Loucy (cell line): ENCODE measurements around the gene MPDU1.

ENCODE experiments used
- H2AFZ ChIP-seq: fragments of 200-600 bp; sonication (generic); 2 replicates; pipeline ENCODE4 v1.6.0; 2016; ENCODE audit warnings: antibody characterized with exemption, mild to moderate bottlenecking, low read length, moderate library complexity
- H3F3A ChIP-seq: fragments of 200-600 bp; 2 replicates; pipeline ENCODE4 v1.6.0; 2016; ENCODE audit warnings: antibody characterized with exemption, low read depth, mild to moderate bottlenecking
- H3K27me3 ChIP-seq: fragments of 200-600 bp; sonication (generic); 2 replicates; pipeline ENCODE4 v1.6.1; 2014; ENCODE audit warnings: low read length, mild to moderate bottlenecking; ENCODE audit not compliant: insufficient read depth, poor library complexity, severe bottlenecking
- H3K36me3 ChIP-seq: fragments of 200-600 bp; sonication (generic); 2 replicates; pipeline ENCODE4 v1.6.1; 2016; ENCODE audit warnings: low read length; ENCODE audit not compliant: insufficient read depth
- H3K4me1 ChIP-seq: fragments of 200-600 bp; sonication (generic); 2 replicates; pipeline ENCODE4 v1.5.1; 2014; ENCODE audit warnings: low read length, mild to moderate bottlenecking; ENCODE audit not compliant: insufficient read depth, poor library complexity, severe bottlenecking
- H3K4me2 ChIP-seq: fragments of 200-600 bp; sonication (generic); 2 replicates; pipeline ENCODE4 v1.6.0; 2014; ENCODE audit warnings: antibody characterized with exemption, low read length, low read depth, mild to moderate bottlenecking; ENCODE audit not compliant: poor library complexity, severe bottlenecking
- H3K4me3 ChIP-seq: fragments of 200-600 bp; sonication (generic); 2 replicates; pipeline ENCODE4 v1.5.1; 2014; ENCODE audit warnings: low read length, mild to moderate bottlenecking, mixed read lengths; ENCODE audit not compliant: poor library complexity, severe bottlenecking
- H3K79me2 ChIP-seq: fragments of 200-600 bp; sonication (generic); 2 replicates; pipeline ENCODE4 v1.6.1; 2014; ENCODE audit warnings: low read length; ENCODE audit not compliant: insufficient read depth
- H3K9ac ChIP-seq: fragments of 200-600 bp; sonication (generic); 2 replicates; pipeline ENCODE4 v1.6.0; 2014; ENCODE audit warnings: mild to moderate bottlenecking, low read depth, low read length, moderate library complexity; ENCODE audit not compliant: poor library complexity, severe bottlenecking
- H3K9me2 ChIP-seq: fragments of 200-600 bp; sonication (generic); replicated peaks from 2 replicates; pipeline ENCODE4 v1.6.1; 2016; ENCODE audit warnings: low read depth, low read length, mixed read lengths
- H3K9me3 ChIP-seq: fragments of 200-600 bp; sonication (generic); 2 replicates; pipeline ENCODE4 v1.6.1; 2014; ENCODE audit warnings: mild to moderate bottlenecking, antibody characterized with exemption, low read length, low read depth; ENCODE audit not compliant: insufficient read depth
- H4K20me1 ChIP-seq: fragments of 200-600 bp; sonication (generic); 2 replicates; pipeline ENCODE4 v1.6.0; 2014; ENCODE audit warnings: antibody characterized with exemption, low read length, mild to moderate bottlenecking; ENCODE audit not compliant: insufficient read depth, poor library complexity, severe bottlenecking
- EZH2phosphoT487 ChIP-seq: fragments of 200-600 bp; IDR thresholded peaks from 2 replicates; pipeline ENCODE4 v1.6.1; 2018; ENCODE audit warnings: antibody characterized with exemption, mild to moderate bottlenecking, moderate library complexity, borderline replicate concordance
- TF ChIP-seq, protein P1 (sequence below): fragments of 200-600 bp; sonication (generic); conservative IDR thresholded peaks from 2 replicates; pipeline ENCODE4 v1.5.1; 2014; ENCODE audit warnings: mild to moderate bottlenecking, antibody characterized with exemption, low read length

MPDU1 gene

GRCh38 chr17:7563115-7563869 lies 20.4 kb upstream of the MPDU1 start:
- Histone ChIP-seq H3K4me3 (peak overlapping the region; percentile 82), H3K4me1 (peaks cover 12% of the 10 kb centered on the region), H4K20me1 (peaks cover 12% of the 10 kb centered on the region), H2AFZ (no peak overlapping the region), H3F3A (0 out of 2 replicates have a peak, but pooled peaks cover 4% of the 10 kb centered on the region), H3K36me3 (peaks cover 14% of the 10 kb centered on the region; the same call in 1 of the 2 replicates), H3K9me2 (no peaks in the 10 kb centered on the region), H3K9me3 (no peaks in the 10 kb centered on the region), H3K27me3 (no peaks in the 10 kb centered on the region), H3K79me2 (peaks cover 51% of the 10 kb centered on the region), H3K9ac (peak overlapping the region; percentile 89), H3K4me2 (peak overlapping the region; percentile 97)
- no peak for TF ChIP-seq EZH2phosphoT487
- TF ChIP-seq, protein P1, sequence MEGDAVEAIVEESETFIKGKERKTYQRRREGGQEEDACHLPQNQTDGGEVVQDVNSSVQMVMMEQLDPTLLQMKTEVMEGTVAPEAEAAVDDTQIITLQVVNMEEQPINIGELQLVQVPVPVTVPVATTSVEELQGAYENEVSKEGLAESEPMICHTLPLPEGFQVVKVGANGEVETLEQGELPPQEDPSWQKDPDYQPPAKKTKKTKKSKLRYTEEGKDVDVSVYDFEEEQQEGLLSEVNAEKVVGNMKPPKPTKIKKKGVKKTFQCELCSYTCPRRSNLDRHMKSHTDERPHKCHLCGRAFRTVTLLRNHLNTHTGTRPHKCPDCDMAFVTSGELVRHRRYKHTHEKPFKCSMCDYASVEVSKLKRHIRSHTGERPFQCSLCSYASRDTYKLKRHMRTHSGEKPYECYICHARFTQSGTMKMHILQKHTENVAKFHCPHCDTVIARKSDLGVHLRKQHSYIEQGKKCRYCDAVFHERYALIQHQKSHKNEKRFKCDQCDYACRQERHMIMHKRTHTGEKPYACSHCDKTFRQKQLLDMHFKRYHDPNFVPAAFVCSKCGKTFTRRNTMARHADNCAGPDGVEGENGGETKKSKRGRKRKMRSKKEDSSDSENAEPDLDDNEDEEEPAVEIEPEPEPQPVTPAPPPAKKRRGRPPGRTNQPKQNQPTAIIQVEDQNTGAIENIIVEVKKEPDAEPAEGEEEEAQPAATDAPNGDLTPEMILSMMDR = no peak

GRCh38 chr17:7569571-7569970 lies 14.1 kb upstream of the MPDU1 start:
- Histone ChIP-seq H3K9me3 (no peaks in the 10 kb centered on the region), H3K4me1 (peaks cover 11% of the 10 kb centered on the region), H2AFZ (no peak overlapping the region), H3K79me2 (peaks cover 63% of the 10 kb centered on the region), H3K27me3 (peaks cover 7% of the 10 kb centered on the region), H3K4me2 (no peak overlapping the region), H3K9me2 (no peaks in the 10 kb centered on the region), H3K36me3 (peaks cover 38% of the 10 kb centered on the region), H3K4me3 (no peak overlapping the region), H4K20me1 (peaks cover 19% of the 10 kb centered on the region), H3K9ac (no peak overlapping the region), H3F3A (no peaks in the 10 kb centered on the region)
- TF ChIP-seq EZH2phosphoT487 = no peak
- TF ChIP-seq, protein P1 = no peak

- Histone ChIP-seq H3K27me3 (peaks cover 7% of the 10 kb centered on the region), H3K4me3 (no peak overlapping the region), H3K4me2 (no peak overlapping the region), H3F3A (no peaks in the 10 kb centered on the region), H3K9me3 (no peaks in the 10 kb centered on the region), H3K9me2 (no peaks in the 10 kb centered on the region), H3K9ac (no peak overlapping the region), H3K36me3 (peaks cover 38% of the 10 kb centered on the region), H3K79me2 (peaks cover 63% of the 10 kb centered on the region), H4K20me1 (peaks cover 25% of the 10 kb centered on the region), H2AFZ (no peak overlapping the region), H3K4me1 (peaks cover 19% of the 10 kb centered on the region)
- TF ChIP-seq, protein P1 = no peak
- TF ChIP-seq EZH2phosphoT487 = no peak
Measured at GRCh38 chr17:7570351-7570750, 13.3 kb upstream of the MPDU1 start.
